Activated CD4-positive, alpha-beta T cell treated with anti-CD3 and anti-CD28 coated beads for 36 hours (primary cell): Measurements from ENCODE around the gene CTNNA2. TPM values are rescaled to one million over a fixed set of nuclear protein-coding genes. Genes with fewer than 3 reads are reported as not detected.

ENCODE experiments used
- ATAC-seq: fragments of 200-7000 bp; cut with Tn5 transposase; one replicate; pipeline ENCODE4 v1.10.0; 2021; ENCODE audit warnings: mild to moderate bottlenecking, moderate library complexity
- CTCF ChIA-PET: fragments of 350-600 bp; sonication (Branson Sonifier 250); formaldehyde crosslinking; loops from one replicate; lab custom pipeline; 2021; ENCODE audit warnings: antibody characterized with exemption; lab: Charles Lee
- POLR2A ChIA-PET: fragments of 350-600 bp; sonication (Branson Sonifier 250); formaldehyde crosslinking; loops from one replicate; lab custom pipeline; 2021; ENCODE audit warnings: antibody characterized with exemption, inconsistent platforms; lab: Charles Lee
- DNase-seq: peaks from one replicate; pipeline ENCODE4 v3.0.0-alpha.2; 2020
- H3K27ac Mint-ChIP-seq: one replicate; pipeline ENCODE4 v1.8.0; 2021; ENCODE audit warnings: mixed read lengths
- H3K27me3 Mint-ChIP-seq: one replicate; pipeline ENCODE4 v1.8.0; 2021; ENCODE audit warnings: mixed read lengths
- H3K36me3 Mint-ChIP-seq: one replicate; pipeline ENCODE4 v1.8.0; 2021; ENCODE audit warnings: low read depth, mixed read lengths
- H3K4me1 Mint-ChIP-seq: one replicate; pipeline ENCODE4 v1.8.0; 2021; ENCODE audit warnings: mixed read lengths
- H3K4me3 Mint-ChIP-seq: one replicate; pipeline ENCODE4 v1.8.0; 2021; ENCODE audit warnings: mild to moderate bottlenecking, moderate library complexity, mixed read lengths
- H3K9me3 Mint-ChIP-seq: one replicate; pipeline ENCODE4 v1.8.0; 2021; ENCODE audit warnings: low read depth, mixed read lengths
- intact Hi-C, 2 experiments: fragments of 100-400 bp; cut with DNase I in 1 of 2; cut with micrococcal nuclease in 1 of 2; formaldehyde crosslinking; loops; one replicate each; pipeline versions ENCODE4 v1.14.2 to v1.15.1; 2022 to 2024; cut with DNase I, micrococcal nuclease
- microRNA-seq: library from miRNA; unstranded; fragments of <30 nt; microRNA quantifications from one replicate; pipeline ENCODE4 v1.2.0, GENCODE V29; 2021; ENCODE audit warnings: borderline replicate concordance
- total RNA-seq, 2 experiments: library from RNA; stranded (reverse); gene quantifications; one replicate each; pipeline ENCODE4 v1.2.3, GENCODE V29; 2021

The CTNNA2 gene
- total RNA-seq, 2 experiments from 2014 or later, result not detected

GRCh38 chr2:80687524-80687923, 1174.7 kb downstream of the CTNNA2 start:
- Mint-ChIP-seq H3K27ac (no peak overlapping the region), H3K36me3 (no peaks in the 10 kb centered on the region), H3K4me3 (no peak overlapping the region), H3K4me1 (no peaks in the 10 kb centered on the region), H3K27me3 (no peaks in the 10 kb centered on the region), H3K9me3 (peaks cover 5% of the 10 kb centered on the region)
- DNase-seq (no peak), ATAC-seq (no peak)
- intact Hi-C loops, result no loop called here
- ChIA-PET POLR2A (no interaction called here), CTCF (no interaction called here)

GRCh38 chr2:80689106-80689505, 1176.3 kb downstream of the CTNNA2 start:
- Mint-ChIP-seq H3K4me3 (no peak overlapping the region), H3K4me1 (no peaks in the 10 kb centered on the region), H3K27me3 (no peaks in the 10 kb centered on the region), H3K27ac (no peak overlapping the region), H3K9me3 (peaks cover 11% of the 10 kb centered on the region), H3K36me3 (no peaks in the 10 kb centered on the region)
- intact Hi-C loops, result no loop called here
- POLR2A ChIA-PET, result no interaction called here
- ATAC-seq (no peak), DNase-seq (no peak)
- CTCF ChIA-PET, result no interaction called here

Small RNA genes lying within 50 kb of the gene (microRNA-seq; reads per million reads assigned to microRNA genes)
- gene MIR4264, result not detected
- gene MIR8080, result not detected
